Loucy (cell line): ENCODE measurements around the gene TNPO3.

ENCODE experiments used
- EZH2phosphoT487 ChIP-seq: fragments of 200-600 bp; IDR thresholded peaks from 2 replicates; pipeline ENCODE4 v1.6.1; 2018; ENCODE audit warnings: antibody characterized with exemption, mild to moderate bottlenecking, moderate library complexity, borderline replicate concordance
- TF ChIP-seq, protein P1 (sequence below): fragments of 200-600 bp; sonication (generic); conservative IDR thresholded peaks from 2 replicates; pipeline ENCODE4 v1.5.1; 2014; ENCODE audit warnings: mild to moderate bottlenecking, antibody characterized with exemption, low read length

- TF ChIP-seq, protein P1, sequence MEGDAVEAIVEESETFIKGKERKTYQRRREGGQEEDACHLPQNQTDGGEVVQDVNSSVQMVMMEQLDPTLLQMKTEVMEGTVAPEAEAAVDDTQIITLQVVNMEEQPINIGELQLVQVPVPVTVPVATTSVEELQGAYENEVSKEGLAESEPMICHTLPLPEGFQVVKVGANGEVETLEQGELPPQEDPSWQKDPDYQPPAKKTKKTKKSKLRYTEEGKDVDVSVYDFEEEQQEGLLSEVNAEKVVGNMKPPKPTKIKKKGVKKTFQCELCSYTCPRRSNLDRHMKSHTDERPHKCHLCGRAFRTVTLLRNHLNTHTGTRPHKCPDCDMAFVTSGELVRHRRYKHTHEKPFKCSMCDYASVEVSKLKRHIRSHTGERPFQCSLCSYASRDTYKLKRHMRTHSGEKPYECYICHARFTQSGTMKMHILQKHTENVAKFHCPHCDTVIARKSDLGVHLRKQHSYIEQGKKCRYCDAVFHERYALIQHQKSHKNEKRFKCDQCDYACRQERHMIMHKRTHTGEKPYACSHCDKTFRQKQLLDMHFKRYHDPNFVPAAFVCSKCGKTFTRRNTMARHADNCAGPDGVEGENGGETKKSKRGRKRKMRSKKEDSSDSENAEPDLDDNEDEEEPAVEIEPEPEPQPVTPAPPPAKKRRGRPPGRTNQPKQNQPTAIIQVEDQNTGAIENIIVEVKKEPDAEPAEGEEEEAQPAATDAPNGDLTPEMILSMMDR: no peak
- no peak for TF ChIP-seq EZH2phosphoT487
These were observed 39.6 kb upstream of the TNPO3 start for GRCh38 chr7:129094501-129094900.
